HG03571 (cell line): ENCODE measurements around the gene GPR179.

ENCODE experiments used
- ATAC-seq: cut with Tn5 transposase; IDR thresholded peaks from one replicate; pipeline ENCODE4 v1.9.1; 2021; ENCODE audit not compliant: unreplicated experiment

GPR179 gene

DNA sequence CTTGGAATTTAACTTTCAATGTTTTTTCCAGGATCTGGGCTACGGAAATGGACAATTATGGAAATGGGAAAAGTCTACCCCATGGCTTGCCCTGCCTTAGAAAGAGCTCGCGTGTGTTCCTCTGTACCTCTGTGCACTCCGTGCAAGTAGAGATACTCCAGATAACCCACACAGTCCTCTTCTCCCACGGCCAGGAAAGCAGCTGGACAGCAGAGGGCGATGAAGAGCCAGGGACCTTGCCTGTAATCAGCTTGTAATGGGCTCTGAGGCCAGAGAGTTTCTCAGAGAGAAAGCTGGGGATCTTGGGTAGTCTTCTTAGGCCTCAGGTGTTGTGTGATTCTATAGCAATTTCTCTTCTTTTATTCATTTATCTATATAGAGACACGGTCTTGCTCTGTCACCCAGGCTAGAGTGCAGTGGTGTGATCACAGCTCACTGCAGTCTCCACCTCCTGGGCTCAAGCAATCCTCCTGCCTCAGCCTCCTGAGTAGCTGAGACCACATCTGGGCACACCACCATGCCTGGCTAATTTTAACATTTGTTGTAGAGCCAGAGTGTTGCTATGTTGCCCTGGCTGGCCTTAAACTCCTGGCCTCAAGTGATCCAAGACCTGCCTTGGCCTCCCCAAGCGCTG lies 5.5 kb upstream of the GPR179 start:
- ATAC-seq: no peak

DNA sequence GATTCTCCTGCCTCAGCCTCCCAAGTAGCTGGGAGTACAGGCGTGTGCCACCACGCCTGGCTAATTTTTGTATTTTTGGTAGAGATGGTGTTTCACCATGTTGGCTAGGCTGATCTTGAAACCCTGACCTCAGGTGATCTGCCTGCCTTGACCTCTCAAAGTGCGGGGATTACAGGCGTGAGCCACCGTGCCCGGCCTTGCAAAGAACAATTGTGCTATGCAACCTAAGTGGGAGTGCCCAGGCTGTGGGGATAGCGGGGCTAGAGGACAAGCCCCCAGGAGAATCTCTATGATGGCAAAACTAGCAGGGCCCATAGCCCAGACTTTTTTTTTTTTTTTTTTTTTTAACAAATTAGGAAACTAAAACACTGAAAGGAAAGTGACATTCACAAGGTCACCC lies 2.0 kb upstream of the GPR179 start:
- ATAC-seq: no peak

- no peak for ATAC-seq
Measured at GRCh38 chr17:38344420-38344745, 627 bp upstream of the GPR179 start.

- no peak for ATAC-seq
Measured at GRCh38 chr17:38342886-38343607, 709 bp downstream of the GPR179 start.

- no peak for ATAC-seq
Measured at GRCh38 chr17:38341035-38341721, 2.6 kb downstream of the GPR179 start.

GRCh38 chr17:38339891-38340290 lies 3.9 kb downstream of the GPR179 start:
- no peak for ATAC-seq

DNA sequence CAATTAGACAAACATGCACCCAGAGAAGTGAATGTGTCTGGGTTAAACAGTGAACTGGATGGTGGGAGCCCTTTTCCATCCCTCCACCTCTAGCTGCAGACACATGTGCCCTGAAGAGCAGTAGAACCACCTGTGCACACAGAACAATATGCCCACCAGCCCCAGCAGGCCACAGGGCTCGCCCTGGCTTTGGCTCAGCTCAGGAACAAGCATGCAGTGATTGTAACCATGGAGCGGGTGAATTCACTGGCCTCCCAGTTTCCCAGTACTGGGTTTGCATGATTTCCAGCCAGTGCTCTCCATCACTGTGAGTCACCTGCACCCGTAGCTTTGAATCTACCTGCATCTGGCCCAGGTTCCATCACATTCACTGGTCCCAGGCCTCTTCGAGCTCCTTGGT lies 5.2 kb downstream of the GPR179 start:
- ATAC-seq: no peak

DNA sequence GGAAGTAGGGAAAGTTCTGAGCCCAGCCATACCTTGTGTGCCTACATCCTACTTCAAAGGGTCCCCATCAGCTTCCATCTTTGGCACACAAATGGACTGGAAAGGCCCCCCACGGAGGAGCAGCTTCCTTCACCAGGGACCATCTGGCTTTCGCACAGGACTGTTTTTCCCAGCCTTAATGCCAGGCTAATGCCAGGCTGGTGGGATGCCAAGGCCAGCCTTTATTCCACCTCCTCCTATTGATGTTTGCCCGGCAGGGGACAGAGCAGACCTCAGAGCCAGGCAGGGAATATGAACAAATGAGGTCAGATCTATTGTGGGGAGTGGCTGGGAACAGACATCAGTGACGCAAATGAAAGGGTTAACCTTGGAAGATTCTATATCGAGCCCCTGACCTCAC lies 5.7 kb downstream of the GPR179 start:
- ATAC-seq: no peak

DNA sequence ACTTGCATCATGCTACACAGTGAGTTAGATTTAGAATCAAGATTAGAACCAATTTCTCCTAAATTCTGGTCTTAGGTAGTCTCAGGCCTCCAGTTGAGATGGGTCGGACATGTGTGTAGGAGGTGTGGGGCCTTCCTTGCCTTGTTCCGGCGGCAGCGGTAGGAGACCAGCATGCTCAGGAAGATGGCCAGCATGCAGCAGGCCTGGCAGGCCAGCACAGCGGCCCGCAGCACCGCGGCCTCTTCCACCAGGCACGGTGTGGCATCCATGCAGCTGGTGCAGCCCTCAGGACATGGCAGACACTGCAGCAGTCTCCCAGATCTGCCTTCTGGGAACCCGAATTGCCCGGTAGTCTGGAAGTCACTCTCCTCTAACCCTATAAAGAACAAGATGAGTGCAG lies 6.9 kb downstream of the GPR179 start:
- no peak for ATAC-seq

DNA sequence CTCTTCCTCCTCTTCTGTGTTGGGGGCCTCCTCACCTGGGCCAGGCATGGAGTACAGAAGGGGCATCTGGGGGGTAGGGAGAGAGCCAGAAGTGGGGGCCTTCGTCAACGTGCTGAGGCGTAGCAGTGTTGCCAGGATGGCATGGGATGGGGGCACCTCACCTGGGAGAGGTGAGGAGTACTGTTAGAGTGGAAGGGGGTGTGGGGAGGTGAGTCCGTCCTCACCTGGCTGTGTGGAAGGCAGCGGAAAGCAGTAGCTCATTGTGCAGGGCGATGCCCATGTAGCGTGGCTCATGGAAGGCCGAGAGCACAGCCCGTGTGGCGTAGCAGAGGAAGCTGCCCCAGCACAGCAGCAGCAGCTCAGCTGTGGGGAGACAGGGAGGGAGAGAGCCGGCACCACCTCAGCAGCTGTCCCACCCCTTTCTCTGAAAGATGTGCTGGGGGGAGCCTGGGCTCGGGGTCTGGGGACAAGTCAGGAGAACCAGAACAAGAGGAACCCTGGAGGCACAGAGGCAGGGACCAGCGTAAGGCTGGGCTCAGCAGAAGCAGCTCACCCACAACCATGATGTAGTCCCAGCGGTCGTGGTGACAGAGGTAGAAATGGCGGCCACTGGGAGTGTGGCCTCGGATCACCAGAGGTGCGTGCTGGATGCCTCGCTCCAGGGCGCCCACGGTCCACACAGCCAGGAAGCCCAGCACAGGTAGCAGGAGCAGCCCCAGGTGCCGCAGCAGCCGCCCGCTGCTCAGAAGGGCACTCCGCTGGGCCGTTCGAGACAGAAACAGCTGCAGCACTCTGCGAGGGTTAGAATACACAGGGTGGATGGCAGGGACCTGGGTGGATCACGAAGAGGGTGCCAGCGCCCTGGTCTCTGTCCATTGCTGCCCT lies 9.0 kb downstream of the GPR179 start:
- no peak for ATAC-seq

GRCh38 chr17:38333635-38334295 lies 10.0 kb downstream of the GPR179 start:
- no peak for ATAC-seq

DNA sequence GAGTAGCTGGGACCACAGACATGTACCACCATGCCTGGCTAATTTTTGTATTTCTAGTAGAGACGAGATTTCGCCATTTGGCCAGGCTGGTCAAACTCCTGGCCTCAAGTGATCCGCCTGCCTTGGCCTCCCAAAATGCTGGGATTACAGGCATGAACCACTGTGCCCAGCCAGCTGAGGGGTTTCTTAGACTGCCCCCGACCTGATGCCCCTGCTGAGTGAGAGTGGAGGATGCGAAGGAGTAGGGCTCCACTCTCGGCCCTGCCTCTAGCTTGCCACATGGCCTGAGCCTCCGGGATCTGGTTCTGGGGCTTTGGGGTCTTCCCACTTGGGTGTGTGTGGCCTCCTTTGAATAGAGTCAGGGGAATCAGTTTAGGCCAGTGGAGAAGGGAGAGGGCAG lies 11.0 kb downstream of the GPR179 start:
- ATAC-seq: no peak

DNA sequence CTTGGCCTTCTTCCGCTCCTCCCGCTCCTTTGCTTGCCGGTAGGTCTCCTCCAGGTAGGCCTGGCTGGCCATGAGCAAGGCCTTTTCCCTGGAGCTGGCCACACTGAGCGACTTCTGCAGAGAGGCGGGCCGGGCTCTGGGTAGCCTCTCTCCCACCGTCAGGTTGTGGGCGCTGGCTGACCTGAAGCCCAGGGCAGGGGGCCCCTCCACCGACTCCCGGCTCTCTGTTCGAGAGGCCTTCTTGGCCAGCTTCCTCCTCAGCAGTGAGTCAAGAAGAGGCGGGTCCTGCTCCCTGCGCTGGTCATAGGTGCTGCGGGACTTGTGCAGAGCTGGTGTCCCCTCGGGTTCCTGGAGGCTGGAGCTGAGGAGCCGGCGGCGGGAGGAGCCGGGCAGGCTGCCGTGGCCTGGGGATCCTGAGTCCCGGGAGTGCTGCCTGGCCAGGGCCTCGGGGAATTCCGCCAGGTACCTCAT lies 12.8 kb downstream of the GPR179 start:
- ATAC-seq: no peak

GRCh38 chr17:38329808-38330730 lies 13.7 kb downstream of the GPR179 start:
- no peak for ATAC-seq

- ATAC-seq: no peak
Measured at GRCh38 chr17:38329284-38329683, 14.5 kb downstream of the GPR179 start.

GRCh38 chr17:38328620-38329019 lies 15.1 kb downstream of the GPR179 start:
- no peak for ATAC-seq

DNA sequence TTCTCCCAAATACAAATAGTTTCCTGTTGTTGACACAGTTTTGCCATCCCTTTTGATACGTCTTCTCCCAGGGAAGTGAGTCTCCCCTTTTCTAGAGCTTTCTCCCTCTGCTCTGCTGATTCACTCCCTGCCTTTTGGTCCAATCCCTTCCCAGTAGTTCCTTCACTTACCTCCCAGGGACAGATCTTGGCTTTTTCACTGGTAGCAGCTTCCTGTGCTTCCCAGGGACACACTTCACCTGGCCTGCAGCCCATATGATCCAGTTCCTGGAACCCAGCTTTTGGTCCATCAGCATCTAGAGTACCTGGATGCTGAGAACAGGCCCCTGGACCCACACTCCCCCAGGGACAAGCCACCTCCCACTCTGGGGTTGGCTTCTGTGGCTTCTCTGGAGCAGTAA lies 15.8 kb downstream of the GPR179 start:
- no peak for ATAC-seq

GRCh38 chr17:38326996-38327792 lies 16.6 kb downstream of the GPR179 start:
- no peak for ATAC-seq
